Thyroid gland (tissue), 4 donors: Measurements from ENCODE around the gene ECHS1.

Experiments
- CTCF ChIP-seq, 6 experiments: fragments of 200-600 bp in 3 of 6; fragments of 450-650 bp in 3 of 6; sonication (generic) in 3 of 6; IDR thresholded peaks; one replicate each; pipeline ENCODE4 v1.5.1; 2016 to 2019; ENCODE audit warnings: antibody characterized with exemption in 6 of 6, mild to moderate bottlenecking in 2 of 6, inconsistent platforms in 1 of 6, moderate library complexity in 1 of 6
- POLR2A ChIP-seq, 2 donors: fragments of 450-650 bp; IDR thresholded peaks; one replicate each; pipeline ENCODE4 v1.6.1; 2017; ENCODE audit warnings: antibody characterized with exemption in 2 of 2, mild to moderate bottlenecking in 2 of 2, moderate library complexity in 1 of 2

- TF ChIP-seq POLR2A (IDR thresholded peaks at IDR 0.05), result no peak
- no peak for TF ChIP-seq CTCF (IDR thresholded peaks at IDR 0.05)
Observed at GRCh38 chr10:133358925-133359310, 14.2 kb downstream of the ECHS1 start.
